ENCODE results near the gene SOX1. TPM values are rescaled to one million over a fixed set of nuclear protein-coding genes. Genes with fewer than 3 reads are reported as not detected.

SOX1 gene
- total and polyA plus RNA-seq, 9 of the 15 experiments (the other 6 are each of a cell fraction or from before 2014, with no cell fraction given), result not detected

GRCh38 chr13:112065867-112066623, 904 bp upstream of the SOX1 start:
- H3K27me3 ChIP-seq (ENCODE audit: control insufficient read depth in 2 of 2, insufficient read depth in 2 of 2, low read length in 2 of 2), result peaks cover 0 to 24% of the 10 kb centered on the region in 2 experiments; a peak in 3 of 5 replicates

More at GRCh38 chr13:112065867-112066623, 904 bp upstream of the SOX1 start:
- CTCF ChIA-PET (ENCODE audit: low intra/inter-chr PET ratio), result no interaction called here
- TF ChIP-seq KAT2B (IDR thresholded peaks at IDR 0.05; ENCODE audit: low read depth, low read length), result no peak
- TF ChIP-seq TFAP4 (CRISPR knock-in tag; IDR thresholded peaks at IDR 0.05; ENCODE audit: borderline replicate concordance), result no peak
- no peak for TF ChIP-seq EZH2 (IDR thresholded peaks at IDR 0.05; ENCODE audit: borderline replicate concordance, low read depth, low read length)
- no peak for TF ChIP-seq BCL6 (CRISPR knock-in tag; IDR thresholded peaks at IDR 0.05)
- TF ChIP-seq EP300 (IDR thresholded peaks at IDR 0.05; ENCODE audit: low read length), result no peak
- intact Hi-C loops (cut with micrococcal nuclease), result loop anchor here (10.0 kb wide), 1 partner anchor 269 kb away; no protein-coding TSS in a partner anchor
- no peaks in the 10 kb centered on the region for H3K4me1 ChIP-seq (replicated peaks in 1 of 2; ENCODE audit: control insufficient read depth in 2 of 2, insufficient read depth in 2 of 2, low read length in 2 of 2)
- no peaks in the 10 kb centered on the region for H3K9me1 ChIP-seq (ENCODE audit: control insufficient read depth, insufficient read depth, low read length)
- ATAC-seq (no peak), FAIRE-seq (no peak), DNase-seq (ENCODE audit: extremely low read depth in 1 of 4, low spot score in 3 of 4) (no peak)
- H2AFZ ChIP-seq (ENCODE audit: low read depth, low read length), result no peak overlapping the region
- WGBS (ENCODE audit: insufficient coverage, low coverage, missing lambda C conversion rate), result 13% methylated on average over 32 of the region's 48 CpGs
- H3K79me2 ChIP-seq (ENCODE audit: control insufficient read depth, insufficient read depth, low read length), result no peaks in the 10 kb centered on the region
- H3K9ac ChIP-seq (ENCODE audit: insufficient read depth in 1 of 2, low read depth in 2 of 2, low read length in 2 of 2), result no peak overlapping the region
- H3K9me3 ChIP-seq (replicated peaks; ENCODE audit: control insufficient read depth, insufficient read depth, low read depth, low read length), result no peaks in the 10 kb centered on the region
- BruUV-seq (replicated peaks), result no TSS peak
- POLR2A ChIA-PET, result no interaction called here
- in situ Hi-C loops (cut with MboI), result no loop called here
- H3K4me3 ChIP-seq, result no peak overlapping the region
- H4K20me1 ChIP-seq (replicated peaks; ENCODE audit: control insufficient read depth, insufficient read depth, low read length), result no peaks in the 10 kb centered on the region
- no peaks in the 10 kb centered on the region for H3K36me3 ChIP-seq (ENCODE audit: control insufficient read depth, insufficient read depth, low read length)
- H3K4me2 ChIP-seq (ENCODE audit: insufficient read depth, low read length), result no peak overlapping the region
- H3K27ac ChIP-seq (ENCODE audit: extremely low read depth, low read depth, low read length), result no peak overlapping the region

All from K562 (cell line).